HG03575 (cell line): Measurements from ENCODE around the gene TCEANC2.
"Not testable (repeated sequence)": the region's sequence is repeated elsewhere in the genome, so short reads cannot be mapped to it uniquely, and the experiment has no call there.

Source experiments
- ATAC-seq: cut with Tn5 transposase; IDR thresholded peaks from one replicate; pipeline ENCODE4 v1.9.1; 2021; ENCODE audit not compliant: unreplicated experiment, insufficient number of reproducible peaks, low FRiP score; ENCODE audit errors: extremely low read depth

The TCEANC2 gene

DNA sequence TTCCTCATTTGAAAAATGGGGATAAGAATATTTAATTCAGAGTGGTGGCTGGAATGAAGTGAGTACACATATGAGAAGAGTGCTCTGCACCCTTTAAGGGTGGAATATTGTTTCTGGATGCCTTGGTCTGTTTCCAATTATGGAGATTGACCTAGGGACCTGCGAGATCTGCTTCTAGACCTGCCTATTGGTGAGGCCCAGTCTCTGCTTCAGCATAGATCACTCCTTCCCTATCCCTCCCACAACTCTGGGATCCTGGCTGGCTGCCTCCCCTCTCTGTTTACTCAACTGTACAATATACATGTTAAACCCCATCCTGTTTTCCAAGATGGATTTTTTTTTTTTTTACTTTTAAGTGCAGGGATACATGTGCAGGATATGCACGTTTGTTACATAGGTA lies 29.1 kb upstream of the TCEANC2 start:
- ATAC-seq: no peak

DNA sequence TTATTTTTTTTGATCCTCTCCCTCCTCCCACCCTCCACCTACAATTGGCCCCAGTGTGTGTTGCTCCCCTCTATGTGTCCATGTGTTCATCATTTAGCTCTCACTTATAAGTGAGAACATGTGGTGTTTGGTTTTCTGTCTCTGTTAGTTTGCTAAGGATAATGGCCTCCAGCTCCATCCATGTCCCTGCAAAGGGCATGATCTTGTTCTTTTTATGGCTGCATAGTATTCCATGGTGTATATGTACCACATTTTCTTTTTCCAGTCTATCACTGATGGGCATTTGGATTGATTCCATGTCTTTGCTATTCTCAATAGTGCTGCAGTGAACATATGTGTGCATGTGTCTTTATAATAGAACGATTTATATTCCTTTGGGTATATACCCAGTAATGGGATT lies 28.6 kb upstream of the TCEANC2 start:
- ATAC-seq: not testable (repeated sequence)

DNA sequence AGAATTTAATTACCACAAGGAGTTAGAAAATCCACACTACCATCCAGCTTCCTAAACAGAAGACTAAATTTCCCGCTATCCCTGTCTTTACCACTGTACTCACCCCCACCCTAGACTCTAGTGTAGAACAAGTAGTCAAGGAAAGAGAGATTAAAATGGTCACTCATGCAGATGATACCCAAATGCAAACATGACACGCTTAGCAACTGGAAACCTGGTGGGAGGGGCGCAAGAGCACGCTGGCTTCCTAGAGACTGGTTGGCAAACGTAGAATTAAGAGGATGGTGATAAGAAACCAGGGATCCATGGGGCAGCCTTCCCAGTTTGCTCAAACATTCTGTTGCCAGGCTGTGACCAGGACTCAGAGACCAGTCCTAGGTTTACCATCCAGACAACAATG lies 25.6 kb upstream of the TCEANC2 start:
- no peak for ATAC-seq

DNA sequence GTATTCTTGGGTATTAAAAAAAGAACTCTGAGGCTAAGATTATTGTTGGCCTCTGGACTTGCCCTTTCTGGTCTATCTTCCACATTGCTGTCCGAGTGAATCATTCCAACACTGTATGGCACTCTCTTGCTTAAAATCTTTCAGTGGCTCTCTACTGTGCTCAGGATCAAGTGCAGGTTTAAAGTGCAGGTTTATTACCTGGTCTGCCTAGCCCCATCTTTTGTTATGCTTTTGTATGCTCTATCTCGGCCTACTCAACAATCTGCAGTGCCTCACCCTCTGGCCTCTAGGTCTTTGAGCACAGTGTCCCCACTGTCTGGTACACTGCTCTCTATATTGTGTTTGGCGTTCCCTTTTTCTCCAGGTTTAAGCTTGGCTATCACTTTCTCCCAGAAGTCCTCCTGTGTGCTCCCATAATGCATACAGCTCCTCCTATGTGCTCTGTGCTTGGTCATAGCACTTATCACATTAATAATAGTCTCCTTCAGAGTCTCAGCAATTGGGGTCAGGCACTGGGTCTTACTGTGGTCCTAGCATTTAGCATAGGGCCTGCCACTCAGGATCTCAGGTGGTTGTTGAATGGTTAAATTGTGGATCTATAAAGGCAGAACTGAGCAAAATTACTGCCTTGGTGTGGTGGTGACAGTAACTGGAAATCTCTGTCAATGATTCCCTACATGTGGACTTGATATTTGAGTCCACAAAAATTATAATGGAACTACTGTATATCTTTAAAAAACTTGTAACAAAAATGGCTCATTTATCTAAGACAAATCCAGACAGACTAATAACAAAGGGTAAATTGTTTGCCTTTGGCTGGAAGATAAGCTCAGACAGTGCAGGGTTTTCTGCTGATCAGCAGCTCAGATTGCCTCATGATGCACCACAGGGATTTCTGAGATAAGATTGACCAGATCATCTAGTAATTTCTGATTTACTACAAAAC lies 24.8 kb upstream of the TCEANC2 start:
- ATAC-seq: no peak

- ATAC-seq: no peak
These were observed 15.9 kb upstream of the TCEANC2 start for GRCh38 chr1:54037476-54037875.

DNA sequence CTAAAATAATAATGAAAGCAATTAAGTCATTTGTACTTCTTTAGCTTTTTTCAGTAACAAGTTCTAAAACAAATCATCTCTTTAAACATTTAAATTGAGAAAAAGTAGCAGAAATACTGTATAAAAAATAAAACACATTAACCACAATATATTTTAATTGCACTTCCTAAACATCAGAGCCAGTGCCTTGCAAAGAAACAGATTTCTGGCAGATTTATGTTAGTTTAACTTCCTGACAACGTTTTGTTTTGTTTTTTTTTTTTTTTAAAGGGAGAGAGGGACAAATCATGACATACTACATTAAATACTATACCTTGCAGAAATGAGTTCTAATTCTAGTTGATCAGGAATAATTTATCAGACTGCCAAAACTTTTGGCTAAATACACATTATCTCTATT lies 11.6 kb upstream of the TCEANC2 start:
- ATAC-seq: no peak

DNA sequence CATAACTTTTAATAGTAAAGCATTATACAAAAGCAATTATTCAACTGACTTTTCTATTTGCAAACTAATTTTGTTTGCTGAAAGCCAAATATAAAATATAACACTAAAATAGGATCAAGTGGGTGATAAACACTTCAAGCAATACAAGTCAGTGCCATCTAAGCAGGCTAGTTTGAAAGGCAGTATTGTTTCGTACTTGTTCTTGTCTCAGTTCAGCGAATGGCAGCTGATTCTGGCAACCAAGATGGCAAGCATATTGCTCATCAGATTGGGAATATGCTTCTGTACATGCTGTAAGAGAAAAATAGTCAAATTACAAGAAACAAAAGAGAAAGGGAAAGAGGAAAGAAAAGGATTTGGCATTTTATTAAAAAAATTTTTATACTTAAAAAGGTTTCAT lies 7.9 kb upstream of the TCEANC2 start:
- ATAC-seq: no peak

GRCh38 chr1:54046671-54047383 lies 6.6 kb upstream of the TCEANC2 start:
- no peak for ATAC-seq

DNA sequence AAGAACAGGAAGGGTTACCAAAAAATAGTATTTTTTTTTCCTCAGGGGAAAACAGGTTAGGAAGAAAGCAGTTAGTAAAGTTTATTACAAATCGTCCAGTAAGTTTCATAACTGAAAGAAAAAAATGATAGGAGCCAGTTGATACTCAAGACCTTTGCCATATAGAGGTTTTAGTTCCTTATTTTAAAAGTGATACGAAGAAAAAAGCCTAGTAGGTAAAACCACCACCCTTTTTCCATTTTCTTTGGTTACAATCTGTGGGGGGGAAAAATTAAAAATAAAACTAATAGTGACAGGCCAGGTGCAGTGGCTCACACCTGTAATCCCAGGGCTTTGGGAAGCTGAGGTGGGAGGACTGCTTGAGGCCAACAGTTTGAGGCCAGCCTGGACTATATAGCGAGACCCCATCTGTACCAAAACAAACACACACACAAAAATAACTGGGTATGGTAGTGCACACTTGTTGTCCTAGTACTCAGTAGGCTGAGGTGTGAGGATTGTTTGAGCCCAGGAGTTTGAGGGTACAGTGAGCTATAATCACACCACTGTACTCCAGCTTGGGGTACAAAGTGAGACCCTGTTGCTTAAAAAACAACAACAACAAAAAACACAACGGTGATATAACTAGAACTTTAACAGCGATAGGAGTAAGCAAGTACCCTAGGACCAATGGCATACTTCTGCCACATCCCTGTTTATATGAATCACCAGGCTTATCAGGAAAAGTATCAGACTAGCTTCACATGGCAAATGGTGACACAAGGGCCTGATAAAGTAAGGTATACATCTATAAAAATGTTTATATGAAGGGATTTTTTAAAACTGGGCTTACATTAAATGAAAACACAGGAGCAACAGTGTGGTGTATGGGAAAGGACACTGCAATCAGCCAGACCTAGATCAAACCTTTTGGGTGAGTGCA lies 5.8 kb upstream of the TCEANC2 start:
- no peak for ATAC-seq

DNA sequence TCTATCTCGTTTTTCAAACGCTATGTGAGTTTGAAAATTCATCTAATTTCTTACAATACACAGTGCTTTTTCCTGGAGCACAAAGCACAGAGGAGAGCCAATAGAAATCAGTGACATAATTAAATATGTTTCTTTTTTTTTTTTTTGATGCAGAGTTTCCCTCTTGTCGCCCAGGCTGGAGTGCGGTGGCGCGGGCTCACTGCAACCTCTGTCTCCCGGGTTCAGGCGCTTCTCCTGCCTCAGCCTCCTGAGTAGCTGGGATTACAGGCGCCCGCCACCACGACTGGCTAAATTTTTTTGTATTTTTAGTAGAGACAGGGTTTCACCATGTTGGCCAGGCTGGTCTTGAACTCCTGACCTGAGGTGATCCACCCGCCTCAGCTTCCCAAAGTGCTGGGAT lies 3.0 kb upstream of the TCEANC2 start:
- not testable (repeated sequence) for ATAC-seq

DNA sequence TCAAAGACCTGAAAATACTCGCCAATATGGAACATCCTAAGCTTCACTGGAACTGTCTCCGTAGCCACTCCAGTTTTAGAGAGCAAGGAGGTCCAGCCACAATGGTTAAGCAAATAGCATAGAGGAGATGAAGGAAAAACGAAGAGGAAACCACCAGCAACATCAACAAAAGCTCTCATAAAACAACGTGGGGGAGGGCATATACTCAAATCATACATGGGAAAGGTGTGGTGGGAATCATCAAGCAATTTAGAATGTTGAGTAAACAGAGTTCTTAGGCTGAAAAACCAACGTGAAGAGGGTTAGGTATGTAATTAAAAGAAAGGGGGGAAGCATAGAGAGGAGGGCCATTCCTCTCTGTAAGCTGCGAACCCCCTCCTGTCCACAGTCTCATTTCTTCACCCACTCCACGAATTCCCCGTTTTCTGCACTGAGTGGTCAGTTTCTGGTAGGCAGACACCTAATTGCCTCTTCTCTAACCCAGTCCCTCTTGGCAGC lies 1.4 kb upstream of the TCEANC2 start:
- ATAC-seq: no peak

- no peak for ATAC-seq
These were observed 926 bp upstream of the TCEANC2 start for GRCh38 chr1:54052431-54052933.

GRCh38 chr1:54053745-54054437 lies 483 bp downstream of the TCEANC2 start:
- ATAC-seq: no peak

- no peak for ATAC-seq
These were observed 986 bp downstream of the TCEANC2 start for GRCh38 chr1:54054438-54054749.

GRCh38 chr1:54064299-54064698 lies 10.9 kb downstream of the TCEANC2 start:
- ATAC-seq: no peak

- ATAC-seq: no peak
These were observed 16.4 kb downstream of the TCEANC2 start for GRCh38 chr1:54069791-54070170.

DNA sequence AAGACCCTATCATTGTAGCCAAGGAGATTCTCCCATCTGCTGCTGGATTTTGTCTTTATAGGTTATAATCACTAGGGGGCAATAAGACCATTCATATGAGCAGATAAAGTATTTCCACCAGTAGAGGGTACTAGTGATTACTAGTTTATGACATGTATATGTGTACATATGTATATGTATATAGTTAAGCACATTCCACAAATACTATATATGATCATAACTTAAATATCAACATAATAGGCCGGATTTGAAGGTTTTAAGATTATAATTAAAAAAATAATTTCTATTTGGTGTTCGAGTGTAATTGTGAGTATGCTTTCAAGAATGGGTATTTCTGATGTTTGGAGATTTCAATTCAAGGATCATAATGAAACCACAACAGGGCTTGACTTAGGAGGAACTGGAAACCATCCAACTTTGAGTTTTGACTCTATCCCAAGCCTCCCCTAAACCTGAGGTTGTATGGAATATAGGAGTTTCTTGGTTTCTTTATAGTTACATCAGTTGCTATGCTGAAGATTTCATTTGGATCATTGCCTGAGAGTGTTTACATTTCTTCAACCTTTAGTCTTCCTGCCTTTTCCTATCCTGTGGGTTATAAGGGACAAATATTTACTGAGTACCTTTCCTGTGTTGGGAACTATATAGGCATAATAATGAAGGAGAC lies 16.9 kb downstream of the TCEANC2 start:
- ATAC-seq: no peak

DNA sequence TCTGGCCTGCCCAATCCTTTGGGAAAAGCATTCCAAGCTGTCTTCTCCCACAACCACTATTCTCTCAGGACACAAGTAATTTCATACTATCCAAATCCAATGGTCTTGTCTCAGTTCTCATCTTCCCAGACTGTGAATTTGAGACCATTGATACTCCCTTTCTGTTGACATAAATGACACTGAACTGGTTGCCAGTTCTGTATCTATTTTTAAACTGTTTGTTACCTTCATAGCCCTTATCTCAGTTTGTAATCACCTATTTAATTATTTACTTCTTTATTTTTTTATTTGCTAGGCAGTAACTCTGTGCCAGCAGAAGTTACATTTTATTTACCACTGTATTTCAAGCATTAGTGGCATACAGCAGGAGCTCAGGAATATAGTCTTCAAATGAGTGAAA lies 24.0 kb downstream of the TCEANC2 start:
- no peak for ATAC-seq
